Activated T-helper 1 cell treated with anti-CD3 and anti-CD28 coated beads, Interleukin-2, amount 50 U/mL, for 16 hours (primary cell): Measurements from ENCODE around the gene NPY5R.

Experiments
- DNase-seq, 2 donors: peaks; one replicate each; pipeline ENCODE4 v3.0.0-alpha.2; 2020; ENCODE audit warnings: low read depth in 1 of 2, low spot score in 1 of 2

Gene NPY5R

DNA sequence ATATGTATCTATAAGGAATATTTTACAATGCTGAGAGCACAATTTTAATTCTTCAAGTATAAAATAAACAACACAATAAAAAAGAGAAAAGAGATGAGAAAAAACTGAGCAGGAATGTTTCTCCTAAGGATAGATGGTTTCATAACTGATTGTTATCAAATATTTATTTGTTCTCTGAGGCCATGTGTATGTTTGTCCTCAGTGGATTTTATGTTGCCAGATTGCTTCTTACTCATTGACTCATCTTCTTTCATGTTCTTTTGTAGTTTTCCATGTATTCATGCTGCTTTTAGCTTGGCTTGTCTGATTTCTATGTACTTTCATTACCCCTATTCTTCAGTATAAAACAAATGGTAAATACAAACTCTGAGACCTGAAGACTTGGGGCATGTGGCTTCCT lies 41.2 kb downstream of the NPY5R start:
- no peak for DNase-seq

DNA sequence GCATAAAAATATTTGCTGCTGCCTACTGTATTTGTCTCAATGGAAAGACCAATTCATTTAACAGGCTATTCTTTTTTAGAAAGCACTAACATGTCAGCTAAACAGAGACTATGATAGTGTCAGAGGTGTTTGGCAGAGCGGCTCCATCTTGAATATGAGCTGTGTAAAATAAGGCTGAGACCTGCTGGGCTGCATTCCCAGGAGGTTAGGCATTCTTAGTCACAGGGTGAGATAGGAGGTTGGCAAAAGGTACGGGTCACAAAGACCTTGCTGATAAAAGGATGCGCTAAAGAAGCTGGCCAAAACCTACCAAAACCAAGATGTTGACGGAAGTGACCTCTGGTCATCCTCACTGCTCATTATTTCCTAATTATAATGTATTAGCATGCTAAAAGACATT lies 41.8 kb downstream of the NPY5R start:
- DNase-seq: no peak

DNA sequence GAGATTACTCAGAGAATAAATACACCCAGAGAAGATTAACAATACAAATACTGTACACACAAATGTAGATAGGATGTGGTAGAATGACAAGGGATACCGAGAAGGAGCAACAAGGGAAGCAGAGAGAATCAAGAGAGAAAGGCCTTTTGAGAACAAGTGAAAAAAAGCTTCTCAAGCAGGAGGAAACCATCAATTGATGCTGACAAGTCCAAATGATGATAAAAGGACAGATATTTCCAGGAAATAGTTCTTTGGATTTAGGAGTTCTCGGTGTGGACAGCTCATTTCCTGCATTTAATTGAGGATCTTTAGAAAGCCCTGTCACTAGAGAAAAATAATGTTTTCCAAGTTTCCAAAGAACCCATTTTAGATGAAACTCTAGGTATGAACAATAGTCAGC lies 48.1 kb downstream of the NPY5R start:
- DNase-seq: no peak

DNA sequence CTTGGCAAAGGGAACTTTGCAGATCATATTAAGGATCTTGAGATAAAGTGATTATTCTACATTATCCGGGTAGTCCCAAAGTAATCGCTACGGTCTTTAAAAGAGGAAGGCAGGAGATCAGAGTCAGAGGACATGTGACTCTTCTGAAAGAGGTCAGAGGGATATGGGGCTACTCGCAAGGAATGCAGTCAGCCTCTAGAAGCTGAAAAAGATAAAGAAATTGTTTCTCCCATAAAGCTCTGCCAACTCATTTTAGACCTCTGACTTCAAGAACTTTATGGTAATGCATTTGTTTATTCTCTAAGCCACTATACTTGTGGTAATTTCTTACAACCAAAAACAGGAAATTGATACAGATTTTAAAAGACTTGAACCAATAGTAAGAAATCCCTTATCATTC lies 48.6 kb downstream of the NPY5R start:
- no peak for DNase-seq

DNA sequence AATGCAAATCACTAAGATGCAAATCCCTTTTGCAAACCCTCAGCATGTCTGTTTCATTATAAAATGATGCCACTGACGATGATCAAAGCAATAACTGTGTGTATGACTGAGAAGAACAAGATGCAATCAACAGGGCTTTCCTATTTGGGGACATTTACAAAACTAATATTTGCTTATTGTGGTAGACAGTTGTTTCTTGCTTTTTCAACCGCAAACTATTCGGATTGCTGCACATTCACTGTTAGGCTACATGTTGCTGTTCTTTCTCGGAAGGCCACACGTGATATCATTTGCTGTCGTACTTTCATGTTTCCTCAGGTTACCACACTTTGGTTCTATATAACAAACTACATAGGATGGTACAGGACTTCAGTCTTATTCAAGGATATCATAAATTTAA lies 49.8 kb downstream of the NPY5R start:
- no peak for DNase-seq

DNA sequence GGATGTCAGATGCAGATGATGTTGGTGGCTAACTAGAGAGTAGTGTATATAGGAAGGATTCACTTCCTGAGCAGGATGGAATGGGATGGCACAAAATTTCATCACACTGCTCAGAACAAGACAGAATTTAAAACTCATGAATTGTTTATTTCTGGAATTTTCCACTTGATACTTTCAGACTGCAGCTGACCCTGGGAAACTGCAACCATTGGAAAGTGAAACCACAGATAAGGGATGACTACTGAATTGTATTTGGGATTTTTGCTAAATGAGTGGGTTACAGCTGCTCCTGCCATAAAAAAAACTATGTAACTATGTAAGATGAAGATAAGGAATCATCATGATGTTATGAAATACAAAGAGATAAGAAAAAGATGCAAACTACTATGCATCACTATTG lies 51.4 kb downstream of the NPY5R start:
- no peak for DNase-seq

DNA sequence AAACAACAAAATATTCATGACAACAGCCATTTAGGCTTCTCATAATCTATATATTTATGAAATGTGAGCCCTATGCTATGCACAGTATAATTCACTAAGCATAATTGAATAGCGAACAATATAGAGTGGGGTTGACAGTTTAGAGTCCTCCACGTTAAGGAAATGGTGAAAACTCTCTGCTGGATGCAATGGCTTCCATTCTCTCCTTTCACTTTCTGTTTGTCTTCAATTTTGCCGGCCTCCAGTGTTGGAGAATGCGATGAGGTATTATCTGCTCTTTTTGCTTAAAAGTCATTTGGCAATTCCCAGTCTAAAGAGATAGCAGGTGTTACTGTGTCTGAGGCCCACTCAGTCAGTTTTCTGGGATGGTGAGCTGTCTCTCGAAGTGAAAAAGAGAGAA lies 52.1 kb downstream of the NPY5R start:
- DNase-seq: no peak

DNA sequence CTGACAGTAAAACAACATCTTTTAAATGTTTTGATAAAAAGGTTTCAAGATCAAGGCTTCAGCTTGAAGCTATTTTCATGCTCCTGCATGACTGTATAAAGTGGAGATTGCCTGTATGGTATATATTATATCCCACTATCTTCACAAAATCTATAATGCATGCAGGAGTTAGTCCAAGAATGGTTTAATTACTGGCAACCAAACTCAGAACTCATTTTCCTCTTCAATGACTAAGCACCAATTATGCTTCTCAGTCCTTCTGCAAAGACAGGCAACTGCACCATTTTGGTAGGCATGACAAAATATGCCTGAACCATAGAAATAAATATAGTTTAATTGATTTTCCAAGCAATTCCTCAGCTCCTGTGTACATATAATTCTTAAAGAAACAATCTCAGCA lies 54.5 kb downstream of the NPY5R start:
- DNase-seq: no peak

DNA sequence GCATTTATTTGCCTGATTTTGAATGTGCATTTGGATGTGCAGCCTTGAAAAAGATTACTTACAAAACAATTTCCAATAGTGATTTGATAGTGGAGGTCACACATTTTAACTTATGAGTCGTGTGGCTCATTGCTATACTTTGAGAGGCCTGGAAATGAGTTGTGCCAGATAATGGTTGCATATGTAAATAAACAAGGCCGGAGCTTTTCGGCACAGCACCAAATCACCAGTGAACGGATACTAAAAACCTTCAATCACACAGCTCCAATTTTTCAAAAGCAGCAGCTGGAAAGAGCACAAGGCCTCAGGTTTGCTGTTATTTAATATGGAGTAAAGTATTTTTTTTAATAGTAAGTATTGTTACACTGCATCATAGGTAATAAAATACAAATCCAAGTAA lies 57.2 kb downstream of the NPY5R start:
- no peak for DNase-seq
